ENCODE measurements around the gene RABEP1.

Gene RABEP1

DNA sequence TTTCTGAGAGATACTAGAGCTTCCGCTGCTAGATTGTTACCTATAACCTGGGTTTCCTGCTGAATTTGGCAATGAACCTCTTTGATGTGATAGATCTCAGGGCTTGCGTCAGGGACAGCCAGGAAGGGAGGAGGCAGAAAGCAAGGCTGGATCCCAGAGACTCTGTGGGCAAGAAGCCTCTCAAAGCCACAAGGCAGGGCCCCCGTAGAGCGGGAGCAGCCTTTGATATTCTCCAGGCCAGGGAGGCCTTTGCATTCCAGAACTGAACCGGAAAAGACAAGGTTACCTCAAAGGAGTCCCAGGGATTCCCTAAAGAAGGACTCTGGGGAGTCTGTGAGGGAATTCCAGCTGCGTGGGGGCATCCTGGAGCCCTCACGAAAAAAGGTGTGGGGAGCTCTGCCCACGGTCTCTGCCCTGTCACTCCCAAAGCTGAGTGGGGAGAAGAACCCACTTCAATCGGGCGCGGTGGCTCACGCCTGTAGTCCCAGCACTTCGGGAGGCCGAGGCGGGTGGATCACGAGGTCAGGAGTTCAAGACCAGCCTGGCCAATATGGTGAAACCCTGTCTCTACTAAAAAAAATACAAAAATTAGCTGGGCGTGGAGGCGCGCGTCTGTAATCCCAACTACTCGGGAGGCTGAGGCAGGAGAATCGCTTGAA lies 33.1 kb upstream of the RABEP1 start:
- no peaks in the 10 kb centered on the region for H3K36me3 ChIP-seq (ENCODE audit: insufficient read depth, low read length)
- H3K27me3 ChIP-seq (ENCODE audit: control insufficient read depth, insufficient read depth, low read length) = no peaks in the 10 kb centered on the region
- H3K9me3 ChIP-seq (replicated peaks; ENCODE audit: low read length) = no peaks in the 10 kb centered on the region
- H3K4me2 ChIP-seq (ENCODE audit: low read length) = no peak overlapping the region
- no peaks in the 10 kb centered on the region for H3K4me1 ChIP-seq (ENCODE audit: control insufficient read depth, insufficient read depth, low read length)
- no peak overlapping the region for H3K4me3 ChIP-seq (ENCODE audit: low read length)
- H3K9ac ChIP-seq (ENCODE audit: low read depth, low read length) = no peak overlapping the region

DNA sequence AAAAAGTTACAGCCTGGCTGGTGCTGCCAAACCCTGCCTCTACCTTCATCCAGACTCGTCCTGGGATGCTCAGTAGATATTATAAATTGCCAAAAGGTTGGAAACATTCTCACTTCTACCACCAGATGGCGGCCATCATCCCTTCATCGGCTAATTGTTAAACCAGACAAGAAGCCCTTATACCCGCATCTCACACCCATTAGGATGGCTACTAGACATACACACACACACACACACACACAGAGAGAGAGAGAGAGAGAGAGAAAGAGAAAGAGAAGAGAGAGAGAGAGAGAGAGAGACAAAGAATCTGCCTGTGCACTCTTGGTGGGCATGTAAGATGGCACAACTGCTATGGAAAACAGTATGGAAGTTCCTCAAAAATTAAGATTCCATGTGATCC lies 32.5 kb upstream of the RABEP1 start:
- Histone ChIP-seq H3K4me2 (ENCODE audit: low read length) (no peak overlapping the region), H3K4me3 (ENCODE audit: low read length) (no peak overlapping the region), H3K27me3 (ENCODE audit: control insufficient read depth, insufficient read depth, low read length) (no peaks in the 10 kb centered on the region), H3K36me3 (ENCODE audit: insufficient read depth, low read length) (no peaks in the 10 kb centered on the region), H3K9me3 (replicated peaks; ENCODE audit: low read length) (no peaks in the 10 kb centered on the region), H3K4me1 (ENCODE audit: control insufficient read depth, insufficient read depth, low read length) (no peaks in the 10 kb centered on the region), H3K9ac (ENCODE audit: low read depth, low read length) (no peak overlapping the region)

DNA sequence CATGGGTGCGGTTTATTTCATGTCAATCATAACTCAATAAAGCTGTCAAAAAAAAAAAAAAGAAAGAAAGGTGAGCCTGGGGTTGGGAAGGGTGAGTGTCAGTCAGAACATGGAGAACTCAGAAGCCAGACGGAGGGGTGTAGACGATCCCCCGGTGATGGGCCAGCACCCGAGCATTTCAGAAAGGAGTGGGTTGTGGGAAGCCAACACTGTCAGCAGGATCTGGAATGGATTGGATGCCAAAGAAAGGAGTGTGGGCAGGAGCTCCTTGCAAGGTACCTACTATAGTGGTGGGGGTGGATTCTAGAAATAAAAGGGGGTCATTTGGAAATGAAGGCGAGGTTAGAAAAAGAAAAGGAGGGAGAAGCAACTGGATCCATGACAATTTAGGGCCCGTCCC lies 27.7 kb upstream of the RABEP1 start:
- Histone ChIP-seq H3K4me2 (ENCODE audit: low read length) (no peak overlapping the region), H3K9me3 (replicated peaks; ENCODE audit: low read length) (no peaks in the 10 kb centered on the region), H3K36me3 (ENCODE audit: insufficient read depth, low read length) (no peaks in the 10 kb centered on the region), H3K4me1 (ENCODE audit: control insufficient read depth, insufficient read depth, low read length) (no peaks in the 10 kb centered on the region), H3K4me3 (ENCODE audit: low read length) (no peak overlapping the region), H3K9ac (ENCODE audit: low read depth, low read length) (no peak overlapping the region), H3K27me3 (ENCODE audit: control insufficient read depth, insufficient read depth, low read length) (peaks cover 4% of the 10 kb centered on the region)

DNA sequence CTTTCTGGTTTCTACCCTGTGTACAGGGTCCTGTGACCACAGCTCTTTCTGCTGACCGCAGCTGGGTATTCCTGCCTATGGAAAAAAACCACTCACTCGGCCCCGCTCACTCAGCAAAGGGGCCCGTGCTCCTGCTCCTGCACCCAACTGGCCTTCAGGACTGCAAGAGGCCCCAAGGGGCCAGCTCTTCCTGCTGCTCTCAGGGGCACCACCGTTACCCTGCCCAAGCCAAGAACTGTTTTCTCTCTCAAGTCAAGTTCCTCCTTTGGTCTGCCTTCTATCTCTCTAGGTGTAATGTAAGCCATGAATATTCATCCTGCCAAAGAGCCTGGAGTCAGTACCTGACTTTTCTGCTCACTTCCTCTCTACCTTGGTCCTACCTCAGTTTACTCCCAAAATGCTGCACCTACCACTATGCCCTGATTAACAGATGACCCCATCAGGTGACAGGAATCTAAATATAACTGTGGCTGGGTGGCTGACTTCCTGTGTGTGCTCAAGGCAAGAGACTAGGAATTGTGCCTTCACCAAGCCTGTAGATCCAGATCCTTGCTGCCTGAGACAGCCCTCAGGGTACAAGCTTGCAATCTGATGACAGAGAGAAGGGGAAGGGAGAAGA lies 27.1 kb upstream of the RABEP1 start:
- Histone ChIP-seq H3K9ac (ENCODE audit: low read depth, low read length) (no peak overlapping the region), H3K27me3 (ENCODE audit: control insufficient read depth, insufficient read depth, low read length) (peaks cover 4% of the 10 kb centered on the region), H3K4me2 (ENCODE audit: low read length) (no peak overlapping the region), H3K4me3 (ENCODE audit: low read length) (no peak overlapping the region), H3K9me3 (replicated peaks; ENCODE audit: low read length) (no peaks in the 10 kb centered on the region), H3K4me1 (ENCODE audit: control insufficient read depth, insufficient read depth, low read length) (no peaks in the 10 kb centered on the region), H3K36me3 (ENCODE audit: insufficient read depth, low read length) (no peaks in the 10 kb centered on the region)

DNA sequence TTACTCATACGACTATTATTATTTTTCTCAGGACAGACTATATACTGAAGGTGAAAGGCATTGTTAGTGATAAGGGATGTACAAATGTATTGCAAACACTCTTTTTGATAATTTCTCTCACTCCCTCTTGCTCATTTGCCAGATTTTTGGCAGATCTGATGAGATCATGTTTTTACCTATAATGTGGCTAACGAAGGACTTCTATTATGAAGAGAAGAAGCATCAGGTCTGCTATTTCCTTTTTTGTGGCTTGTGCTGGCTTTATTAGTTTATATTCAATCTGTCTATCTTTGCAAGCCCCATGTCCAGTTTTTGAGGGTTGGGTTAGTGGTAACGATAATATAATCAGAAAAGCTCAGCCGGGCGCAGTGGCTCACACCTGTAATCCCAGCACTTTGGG lies 25.0 kb upstream of the RABEP1 start:
- no peaks in the 10 kb centered on the region for H3K9me3 ChIP-seq (replicated peaks; ENCODE audit: low read length)
- no peak overlapping the region for H3K4me3 ChIP-seq (ENCODE audit: low read length)
- H3K4me2 ChIP-seq (ENCODE audit: low read length) = no peak overlapping the region
- H3K9ac ChIP-seq (ENCODE audit: low read depth, low read length) = no peak overlapping the region
- H3K4me1 ChIP-seq (ENCODE audit: control insufficient read depth, insufficient read depth, low read length) = no peaks in the 10 kb centered on the region
- no peaks in the 10 kb centered on the region for H3K36me3 ChIP-seq (ENCODE audit: insufficient read depth, low read length)
- peaks cover 4% of the 10 kb centered on the region for H3K27me3 ChIP-seq (ENCODE audit: control insufficient read depth, insufficient read depth, low read length)

DNA sequence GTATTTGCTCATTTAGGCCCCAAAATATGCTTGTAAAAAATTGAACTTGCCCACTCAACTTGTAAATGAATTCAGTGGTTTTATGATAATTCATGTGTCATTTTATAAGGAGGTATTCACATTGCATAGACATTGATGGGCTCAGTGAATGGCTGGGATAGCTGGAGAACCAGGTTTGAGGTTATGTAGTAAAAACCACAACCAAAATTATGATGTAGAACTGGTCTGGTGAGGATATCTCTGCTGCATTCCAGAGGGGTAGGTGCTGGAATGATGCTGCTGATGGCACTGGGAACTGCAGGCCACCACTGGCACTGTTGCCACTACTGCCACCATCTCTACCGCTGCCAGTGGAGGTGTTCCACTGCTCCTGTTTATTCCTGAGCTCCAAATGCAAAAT lies 21.5 kb upstream of the RABEP1 start:
- Histone ChIP-seq H3K9ac (ENCODE audit: low read depth, low read length) (no peak overlapping the region), H3K36me3 (ENCODE audit: insufficient read depth, low read length) (no peaks in the 10 kb centered on the region), H3K9me3 (replicated peaks; ENCODE audit: low read length) (no peaks in the 10 kb centered on the region), H3K4me3 (ENCODE audit: low read length) (no peak overlapping the region), H3K27me3 (ENCODE audit: control insufficient read depth, insufficient read depth, low read length) (no peaks in the 10 kb centered on the region), H3K4me2 (ENCODE audit: low read length) (no peak overlapping the region), H3K4me1 (ENCODE audit: control insufficient read depth, insufficient read depth, low read length) (no peaks in the 10 kb centered on the region)

DNA sequence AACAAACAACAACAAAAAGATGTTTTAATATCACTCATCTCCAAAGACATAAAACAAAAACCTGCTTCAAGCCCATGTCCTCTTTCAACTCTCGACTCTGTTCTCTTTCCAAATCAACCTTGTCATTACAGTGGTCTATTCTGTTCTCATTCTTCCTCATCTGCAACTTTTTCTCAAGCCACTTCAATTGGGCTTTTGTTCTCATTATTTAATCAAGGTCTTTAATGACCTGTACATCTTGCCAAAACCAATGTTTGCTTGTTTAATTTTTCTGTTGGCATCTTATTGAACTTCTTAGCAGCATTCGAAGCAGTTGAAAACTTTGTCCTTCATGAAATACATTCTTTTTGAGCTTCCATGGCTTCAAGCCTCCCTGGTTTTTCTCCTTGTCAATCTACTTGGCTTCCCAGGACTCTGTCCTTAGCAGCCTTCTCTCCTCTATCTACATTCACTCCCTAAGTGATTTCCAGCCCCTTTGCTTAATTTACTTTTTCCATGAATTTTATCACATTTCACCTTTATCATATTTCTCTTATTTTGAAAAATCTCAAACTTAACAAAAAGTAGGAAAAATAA lies 19.6 kb upstream of the RABEP1 start:
- Histone ChIP-seq H3K4me1 (ENCODE audit: control insufficient read depth, insufficient read depth, low read length) (no peaks in the 10 kb centered on the region), H3K9me3 (replicated peaks; ENCODE audit: low read length) (no peaks in the 10 kb centered on the region), H3K36me3 (ENCODE audit: insufficient read depth, low read length) (no peaks in the 10 kb centered on the region), H3K4me3 (ENCODE audit: low read length) (no peak overlapping the region), H3K27me3 (ENCODE audit: control insufficient read depth, insufficient read depth, low read length) (no peaks in the 10 kb centered on the region), H3K4me2 (ENCODE audit: low read length) (no peak overlapping the region), H3K9ac (ENCODE audit: low read depth, low read length) (no peak overlapping the region)

DNA sequence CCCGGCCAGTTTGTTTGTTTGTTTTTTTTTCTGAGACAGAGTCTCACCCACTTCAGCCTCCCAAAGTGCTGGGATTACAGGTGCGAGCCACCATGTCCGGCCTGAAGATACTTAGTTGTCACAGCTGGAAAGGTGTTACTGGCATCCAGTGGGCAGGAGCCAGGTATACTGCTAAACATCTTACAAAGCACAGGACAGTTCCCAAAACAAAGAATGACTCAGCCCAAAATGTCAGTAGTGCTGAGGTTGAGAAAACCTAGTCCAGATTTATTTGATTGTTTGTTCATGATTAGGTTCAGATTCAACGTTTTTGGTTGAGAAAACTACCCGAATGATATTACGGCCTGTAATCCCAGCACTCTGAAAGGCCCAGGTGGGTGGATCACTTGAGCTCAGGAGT lies 18.6 kb upstream of the RABEP1 start:
- H3K4me2 ChIP-seq (ENCODE audit: low read length) = no peak overlapping the region
- H3K36me3 ChIP-seq (ENCODE audit: insufficient read depth, low read length) = no peaks in the 10 kb centered on the region
- H3K4me1 ChIP-seq (ENCODE audit: control insufficient read depth, insufficient read depth, low read length) = no peaks in the 10 kb centered on the region
- no peaks in the 10 kb centered on the region for H3K27me3 ChIP-seq (ENCODE audit: control insufficient read depth, insufficient read depth, low read length)
- no peaks in the 10 kb centered on the region for H3K9me3 ChIP-seq (replicated peaks; ENCODE audit: low read length)
- H3K4me3 ChIP-seq (ENCODE audit: low read length) = no peak overlapping the region
- no peak overlapping the region for H3K9ac ChIP-seq (ENCODE audit: low read depth, low read length)

DNA sequence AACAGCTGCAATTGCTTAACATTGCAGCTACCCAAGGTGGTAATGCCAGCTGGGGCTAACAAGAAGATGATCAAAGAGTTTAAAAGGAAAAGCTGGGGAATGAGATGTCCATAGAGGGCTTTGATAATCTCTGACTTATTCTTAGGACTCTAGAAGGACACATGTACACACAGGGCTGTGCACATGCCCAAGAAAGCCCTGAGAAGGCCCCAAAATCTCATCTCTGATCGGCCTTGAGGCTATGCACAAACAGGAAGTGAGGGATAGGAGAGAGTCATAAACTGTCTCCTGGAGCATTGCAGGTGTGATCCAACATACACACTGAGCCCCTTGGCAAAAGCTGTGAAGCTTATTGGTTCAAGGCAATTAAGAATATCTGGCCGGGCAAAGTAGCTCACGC lies 17.2 kb upstream of the RABEP1 start:
- Histone ChIP-seq H3K27me3 (ENCODE audit: control insufficient read depth, insufficient read depth, low read length) (no peaks in the 10 kb centered on the region), H3K9me3 (replicated peaks; ENCODE audit: low read length) (no peaks in the 10 kb centered on the region), H3K36me3 (ENCODE audit: insufficient read depth, low read length) (no peaks in the 10 kb centered on the region), H3K4me1 (ENCODE audit: control insufficient read depth, insufficient read depth, low read length) (no peaks in the 10 kb centered on the region), H3K4me2 (ENCODE audit: low read length) (no peak overlapping the region), H3K4me3 (ENCODE audit: low read length) (no peak overlapping the region), H3K9ac (ENCODE audit: low read depth, low read length) (no peak overlapping the region)

DNA sequence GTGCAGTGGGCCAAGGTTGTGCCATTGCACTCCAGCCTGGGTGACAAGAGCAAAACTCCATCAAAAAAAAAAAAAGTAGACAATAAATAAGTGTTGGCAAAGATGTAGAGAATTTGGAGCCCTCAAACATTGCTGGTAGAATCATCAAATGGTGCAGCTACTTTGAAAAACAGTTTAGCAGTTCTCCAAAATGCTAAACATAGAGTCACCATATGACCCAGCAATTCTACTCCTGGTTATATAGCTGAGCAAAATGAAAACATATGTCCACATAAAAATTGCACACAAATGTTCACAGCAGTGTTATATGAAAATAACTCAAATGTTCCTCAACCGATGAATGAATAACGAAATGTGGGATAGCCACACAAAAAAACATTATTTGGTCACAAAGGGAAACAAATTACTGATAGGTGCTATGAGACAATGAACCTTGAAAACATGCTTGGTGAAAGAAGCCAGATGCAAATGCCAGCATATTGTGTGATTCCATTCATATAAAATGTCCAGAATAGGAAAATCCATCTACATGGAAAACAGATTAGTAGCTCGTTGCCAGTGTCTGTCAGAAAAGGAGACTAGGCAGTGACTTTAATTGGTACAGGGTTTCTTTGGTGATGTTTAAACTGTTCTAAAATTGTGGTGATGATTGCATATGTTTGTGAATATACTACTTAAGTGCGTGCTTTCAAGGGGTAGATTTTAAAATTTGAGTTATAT lies 12.7 kb upstream of the RABEP1 start:
- Histone ChIP-seq H3K27me3 (ENCODE audit: control insufficient read depth, insufficient read depth, low read length) (no peaks in the 10 kb centered on the region), H3K4me3 (ENCODE audit: low read length) (no peak overlapping the region), H3K4me1 (ENCODE audit: control insufficient read depth, insufficient read depth, low read length) (peaks cover 5% of the 10 kb centered on the region)

DNA sequence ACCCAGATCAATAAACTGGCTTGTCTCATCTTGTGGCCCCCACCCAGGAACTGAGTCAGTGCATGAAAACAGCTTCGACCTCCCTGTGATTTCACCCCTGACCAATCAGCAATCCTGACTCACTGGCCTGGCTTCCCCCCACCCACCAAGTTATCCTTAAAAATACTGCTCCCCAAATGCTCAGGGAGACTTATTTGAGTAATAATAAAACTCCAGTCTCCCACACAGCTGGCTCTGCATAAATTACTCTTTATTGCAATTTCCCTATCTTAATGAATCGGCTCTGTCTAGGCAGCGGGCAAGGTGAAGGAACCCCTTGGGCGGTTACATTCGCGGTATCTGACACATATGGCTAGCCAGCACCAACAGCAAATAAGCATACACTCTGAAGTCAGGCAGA lies 9.8 kb upstream of the RABEP1 start:
- Histone ChIP-seq H3K4me1 (ENCODE audit: control insufficient read depth, insufficient read depth, low read length) (peaks cover 5% of the 10 kb centered on the region), H3K27me3 (ENCODE audit: control insufficient read depth, insufficient read depth, low read length) (no peaks in the 10 kb centered on the region), H3K9ac (ENCODE audit: low read depth, low read length) (no peak overlapping the region), H3K4me3 (ENCODE audit: low read length) (no peak overlapping the region), H3K4me2 (ENCODE audit: low read length) (no peak overlapping the region), H3K36me3 (ENCODE audit: insufficient read depth, low read length) (no peaks in the 10 kb centered on the region), H3K9me3 (replicated peaks; ENCODE audit: low read length) (no peaks in the 10 kb centered on the region)

More for the DNA sequence above, 12.7 kb upstream of the RABEP1 start:
- Histone ChIP-seq H3K9ac (ENCODE audit: low read depth, low read length) (no peak overlapping the region), H3K9me3 (replicated peaks; ENCODE audit: low read length) (no peaks in the 10 kb centered on the region), H3K4me2 (ENCODE audit: low read length) (no peak overlapping the region), H3K36me3 (ENCODE audit: insufficient read depth, low read length) (no peaks in the 10 kb centered on the region)

Measured in skeletal muscle satellite cell (primary cell).